Smooth muscle cell (in vitro differentiated cells): ENCODE measurements around the gene MFGE8. TPM values are rescaled to one million over a fixed set of nuclear protein-coding genes. Genes with fewer than 3 reads are reported as not detected.

Source experiments
- DNase-seq: peaks from one replicate; lab custom pipeline; 2025; ENCODE audit not compliant: unreplicated experiment; lab: John Stamatoyannopoulos, UW
- H2AFZ ChIP-seq: fragments of 200-600 bp; sonication (generic); 2 replicates; pipeline ENCODE4 v1.6.0; 2016; ENCODE audit warnings: antibody characterized with exemption, low read depth, mild to moderate bottlenecking
- H3F3A ChIP-seq: fragments of 200-600 bp; sonication (generic); 2 replicates; pipeline ENCODE4 v1.6.0; 2017; ENCODE audit warnings: antibody characterized with exemption, low read depth
- H3K27ac ChIP-seq: fragments of 200-600 bp; sonication (generic); 2 replicates; pipeline ENCODE4 v1.5.1; 2016; ENCODE audit warnings: low read depth, mild to moderate bottlenecking
- H3K27me3 ChIP-seq: fragments of 200-600 bp; sonication (generic); 2 replicates; pipeline ENCODE4 v1.6.1; 2016; ENCODE audit warnings: low read depth, mild to moderate bottlenecking
- H3K36me3 ChIP-seq: fragments of 200-600 bp; sonication (generic); 2 replicates; pipeline ENCODE4 v1.5.1; 2016; ENCODE audit warnings: low read depth
- H3K4me1 ChIP-seq: fragments of 200-600 bp; sonication (generic); 2 replicates; pipeline ENCODE4 v1.5.1; 2016; ENCODE audit warnings: low read depth
- H3K4me2 ChIP-seq: fragments of 200-600 bp; sonication (generic); 2 replicates; pipeline ENCODE4 v1.6.0; 2016; ENCODE audit warnings: mild to moderate bottlenecking
- H3K4me3 ChIP-seq: fragments of 200-600 bp; sonication (generic); 2 replicates; pipeline ENCODE4 v1.5.1; 2016; ENCODE audit warnings: mild to moderate bottlenecking
- H3K79me2 ChIP-seq: fragments of 200-600 bp; sonication (generic); 2 replicates; pipeline ENCODE4 v1.6.0; 2016; ENCODE audit warnings: low read depth, mild to moderate bottlenecking
- H3K9ac ChIP-seq: fragments of 200-600 bp; sonication (generic); 2 replicates; pipeline ENCODE4 v1.6.0; 2016; ENCODE audit warnings: low read depth
- H3K9me3 ChIP-seq: fragments of 200-600 bp; sonication (generic); replicated peaks from 2 replicates; pipeline ENCODE4 v1.5.1; 2016; ENCODE audit warnings: low read depth
- H4K20me1 ChIP-seq: fragments of 200-600 bp; sonication (generic); 2 replicates; pipeline ENCODE4 v1.6.0; 2016; ENCODE audit warnings: low read depth
- WGBS: methylation state at CpG from one replicate; pipeline ENCODE4 v1.1.7; 2016; ENCODE audit warnings: low lambda C conversion rate; 5-methylcytosine and 5-hydroxymethylcytosine counted together
- polyA plus RNA-seq: library from polyadenylated mRNA; unstranded; fragments of >200 nt; fragmentation: Nextera tagmentation; extraction: Ambion mirVana; gene quantifications from 2 replicates; pipeline ENCODE4 v1.2.1, GENCODE V29; 2016
- total RNA-seq: library from RNA; depleted of rRNA; stranded (reverse); fragments of >200 nt; gene quantifications from 2 replicates; pipeline ENCODE4 v1.2.3, GENCODE V29; 2014
- TF ChIP-seq, protein P1 (sequence below): fragments of 200-600 bp; sonication (generic); IDR thresholded peaks from 2 replicates; pipeline ENCODE4 v1.5.1; 2017; ENCODE audit warnings: borderline replicate concordance, mild to moderate bottlenecking, antibody characterized with exemption; ENCODE audit not compliant: insufficient read depth, poor library complexity, severe bottlenecking

Gene MFGE8
- total and polyA plus RNA-seq, 2 experiments from 2014 or later = 185 to 237 TPM

DNA sequence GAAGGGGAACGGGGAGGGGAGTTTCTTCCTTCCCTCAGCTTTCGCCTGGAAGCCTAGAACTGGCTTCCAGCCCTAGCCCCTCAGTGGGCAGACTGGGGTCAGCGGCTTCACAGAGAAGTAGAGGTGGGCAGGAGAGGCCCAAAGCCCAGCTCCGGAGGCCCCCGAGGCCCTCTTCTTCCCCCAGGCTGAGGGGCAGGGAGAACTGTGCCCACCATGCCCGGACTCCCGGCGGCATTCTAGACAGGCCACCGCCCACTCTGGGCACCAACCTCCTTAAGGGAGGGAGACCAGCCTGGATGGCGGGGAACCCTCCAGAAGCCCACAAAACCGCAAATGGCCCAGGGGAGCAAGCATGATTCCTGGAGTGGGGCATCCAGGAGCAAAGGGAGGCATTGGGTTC lies 35.8 kb downstream of the MFGE8 start:
- 96% methylated on average over 11 of the region's 11 CpGs for WGBS
- Histone ChIP-seq H3K4me3 (no peak overlapping the region), H4K20me1 (no peaks in the 10 kb centered on the region), H3F3A (no peaks in the 10 kb centered on the region), H3K36me3 (no peaks in the 10 kb centered on the region), H3K27ac (no peak overlapping the region), H3K4me1 (no peaks in the 10 kb centered on the region), H3K9me3 (no peaks in the 10 kb centered on the region), H3K9ac (no peak overlapping the region), H3K4me2 (no peak overlapping the region), H3K79me2 (no peaks in the 10 kb centered on the region), H3K27me3 (no peaks in the 10 kb centered on the region), H2AFZ (no peak overlapping the region)
- TF ChIP-seq, protein P1, sequence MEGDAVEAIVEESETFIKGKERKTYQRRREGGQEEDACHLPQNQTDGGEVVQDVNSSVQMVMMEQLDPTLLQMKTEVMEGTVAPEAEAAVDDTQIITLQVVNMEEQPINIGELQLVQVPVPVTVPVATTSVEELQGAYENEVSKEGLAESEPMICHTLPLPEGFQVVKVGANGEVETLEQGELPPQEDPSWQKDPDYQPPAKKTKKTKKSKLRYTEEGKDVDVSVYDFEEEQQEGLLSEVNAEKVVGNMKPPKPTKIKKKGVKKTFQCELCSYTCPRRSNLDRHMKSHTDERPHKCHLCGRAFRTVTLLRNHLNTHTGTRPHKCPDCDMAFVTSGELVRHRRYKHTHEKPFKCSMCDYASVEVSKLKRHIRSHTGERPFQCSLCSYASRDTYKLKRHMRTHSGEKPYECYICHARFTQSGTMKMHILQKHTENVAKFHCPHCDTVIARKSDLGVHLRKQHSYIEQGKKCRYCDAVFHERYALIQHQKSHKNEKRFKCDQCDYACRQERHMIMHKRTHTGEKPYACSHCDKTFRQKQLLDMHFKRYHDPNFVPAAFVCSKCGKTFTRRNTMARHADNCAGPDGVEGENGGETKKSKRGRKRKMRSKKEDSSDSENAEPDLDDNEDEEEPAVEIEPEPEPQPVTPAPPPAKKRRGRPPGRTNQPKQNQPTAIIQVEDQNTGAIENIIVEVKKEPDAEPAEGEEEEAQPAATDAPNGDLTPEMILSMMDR = no peak
- no peak for DNase-seq

DNA sequence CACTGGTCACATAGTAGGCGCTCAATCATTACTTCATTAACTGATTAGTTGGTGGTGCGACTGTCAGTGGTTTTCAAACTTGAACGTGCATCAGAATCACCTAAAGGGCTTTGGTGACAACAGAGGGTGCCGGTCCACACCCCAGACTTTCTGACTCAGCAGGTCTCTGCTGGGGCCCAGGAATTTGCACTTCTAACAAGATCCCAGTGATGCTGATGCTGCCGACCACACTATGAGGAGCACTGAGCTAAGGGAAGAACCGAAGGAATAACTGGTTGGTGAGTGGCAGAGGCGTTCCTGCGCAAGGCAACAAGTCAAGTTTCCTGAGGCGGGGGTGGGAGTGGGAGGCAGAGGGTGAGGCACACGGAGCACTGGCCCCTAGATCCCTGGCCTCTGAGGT lies 36.6 kb downstream of the MFGE8 start:
- Histone ChIP-seq H4K20me1 (no peaks in the 10 kb centered on the region), H3K4me2 (no peak overlapping the region), H3K4me1 (no peaks in the 10 kb centered on the region), H3K9ac (no peak overlapping the region), H3K36me3 (no peaks in the 10 kb centered on the region), H3K79me2 (no peaks in the 10 kb centered on the region), H2AFZ (no peak overlapping the region), H3K4me3 (no peak overlapping the region), H3K27me3 (no peaks in the 10 kb centered on the region), H3K27ac (no peak overlapping the region), H3F3A (no peaks in the 10 kb centered on the region), H3K9me3 (no peaks in the 10 kb centered on the region)
- DNase-seq = no peak
- TF ChIP-seq, protein P1 = no peak
- 84% methylated on average over 10 of the region's 10 CpGs for WGBS

DNA sequence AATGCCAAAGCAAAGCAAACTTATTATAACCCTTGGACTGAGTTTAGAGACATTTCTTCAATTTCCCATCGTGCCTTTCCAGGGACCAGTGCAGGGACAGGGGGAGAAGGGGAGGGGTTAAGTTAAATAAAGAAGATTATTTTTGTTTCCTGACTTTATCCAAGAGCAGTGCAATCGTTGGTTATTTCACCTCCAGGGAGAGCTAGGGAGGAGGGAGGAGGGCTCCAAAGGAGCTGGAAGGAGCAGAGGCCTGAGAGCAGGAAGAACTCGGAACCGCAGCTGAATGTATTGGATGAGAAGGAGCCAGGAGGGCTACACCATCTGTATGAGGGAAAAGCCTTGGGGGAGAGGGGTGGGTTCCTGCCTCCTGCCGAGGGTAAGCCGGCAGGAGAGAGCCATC lies 38.5 kb downstream of the MFGE8 start:
- Histone ChIP-seq H3K4me2 (no peak overlapping the region), H3K9ac (no peak overlapping the region), H2AFZ (no peak overlapping the region), H4K20me1 (no peaks in the 10 kb centered on the region), H3K4me3 (no peak overlapping the region), H3K27me3 (no peaks in the 10 kb centered on the region), H3K27ac (no peak overlapping the region), H3K79me2 (no peaks in the 10 kb centered on the region), H3K36me3 (no peaks in the 10 kb centered on the region), H3K4me1 (no peaks in the 10 kb centered on the region), H3F3A (no peaks in the 10 kb centered on the region), H3K9me3 (no peaks in the 10 kb centered on the region)
- WGBS = 83% methylated on average over 6 of the region's 6 CpGs
- DNase-seq = no peak
- TF ChIP-seq, protein P1 = no peak

DNA sequence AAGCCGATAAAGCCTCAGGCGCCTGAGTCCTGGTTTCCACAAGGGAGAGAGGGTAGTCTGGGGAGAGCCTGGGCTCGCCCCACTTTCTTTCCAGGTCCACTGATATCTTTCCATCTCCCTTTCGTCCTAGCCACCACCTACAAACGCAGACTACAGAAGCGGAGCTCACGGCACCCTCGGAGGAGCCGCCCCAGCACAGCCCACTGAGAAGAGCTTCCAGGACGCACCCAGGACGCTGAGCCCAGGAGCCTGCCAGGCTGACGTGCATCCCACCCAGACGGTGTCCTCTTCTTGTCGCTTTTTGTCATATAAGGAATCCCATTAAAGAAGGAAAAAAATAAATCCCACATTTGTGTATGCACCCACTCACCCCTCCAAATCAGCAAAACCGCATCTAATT lies 38.9 kb downstream of the MFGE8 start:
- no peaks in the 10 kb centered on the region for H4K20me1 ChIP-seq
- TF ChIP-seq, protein P1 = no peak
- no peak overlapping the region for H3K4me3 ChIP-seq
- no peak overlapping the region for H3K9ac ChIP-seq
- H3K36me3 ChIP-seq = no peaks in the 10 kb centered on the region
- no peaks in the 10 kb centered on the region for H3K4me1 ChIP-seq
- no peaks in the 10 kb centered on the region for H3K9me3 ChIP-seq
- no peak for DNase-seq
- no peak overlapping the region for H2AFZ ChIP-seq
- WGBS = 90% methylated on average over 15 of the region's 15 CpGs
- no peaks in the 10 kb centered on the region for H3K79me2 ChIP-seq
- no peak overlapping the region for H3K4me2 ChIP-seq
- H3F3A ChIP-seq = no peaks in the 10 kb centered on the region
- no peaks in the 10 kb centered on the region for H3K27me3 ChIP-seq
- H3K27ac ChIP-seq = no peak overlapping the region
